ENCODE data around the gene TCF20.

- TF ChIP-seq PATZ1 (CRISPR knock-in tag; IDR thresholded peaks at IDR 0.05; ENCODE audit: borderline replicate concordance) (no peak), ZC3H10 (CRISPR knock-in tag; IDR thresholded peaks at IDR 0.05) (no peak), ZFP3 (CRISPR knock-in tag; IDR thresholded peaks at IDR 0.05) (no peak), TSHZ2 (CRISPR knock-in tag; IDR thresholded peaks at IDR 0.05) (no peak), ZNF8 (CRISPR knock-in tag; IDR thresholded peaks at IDR 0.05) (no peak), CREB5 (CRISPR knock-in tag; IDR thresholded peaks at IDR 0.05; ENCODE audit: low read depth) (no peak), RARB (CRISPR knock-in tag; IDR thresholded peaks at IDR 0.05) (no peak), OSR1 (CRISPR knock-in tag; IDR thresholded peaks at IDR 0.05) (no peak), ARNTL (CRISPR knock-in tag; IDR thresholded peaks at IDR 0.05; ENCODE audit: borderline replicate concordance, low read depth) (no peak), ISL1 (CRISPR knock-in tag; IDR thresholded peaks at IDR 0.05) (no peak), POU6F1 (CRISPR knock-in tag; IDR thresholded peaks at IDR 0.05; ENCODE audit: borderline replicate concordance, low read depth) (no peak), ZNF70 (CRISPR knock-in tag; IDR thresholded peaks at IDR 0.05) (no peak), ZNF565 (CRISPR knock-in tag; conservative IDR thresholded peaks at IDR 0.05; ENCODE audit: low read depth) (no peak)
These were observed 48.5 kb upstream of the TCF20 start for GRCh38 chr22:42318967-42319366.
